IMR-90 (cell line): ENCODE results near the gene METTL21C.

Experiments
- CTCF ChIP-seq: conservative IDR thresholded peaks from 2 replicates; pipeline ENCODE4 v1.5.1; 2012; ENCODE audit warnings: mild to moderate bottlenecking, low read depth, low read length, improper control_type of control experiment
- POLR2A ChIP-seq: IDR thresholded peaks from 2 replicates; pipeline ENCODE4 v1.6.1; 2012; ENCODE audit warnings: mild to moderate bottlenecking, low read depth, low read length
- SMC3 ChIP-seq: fragments of 150-350 bp; IDR thresholded peaks from 2 replicates; pipeline ENCODE4 v1.6.1; 2016; ENCODE audit warnings: low read depth, mild to moderate bottlenecking, antibody characterized with exemption, low read length, moderate library complexity

GRCh38 chr13:102657630-102658029, 37.2 kb downstream of the METTL21C start:
- TF ChIP-seq CTCF, result peak; percentile 15; the same call in 1 of the 2 replicates
- TF ChIP-seq SMC3, result no peak
- TF ChIP-seq POLR2A, result no peak
